GM19395 (cell line): ENCODE data around the gene EMSY.
"Not testable (repeated sequence)": the region's sequence is repeated elsewhere in the genome, so short reads cannot be mapped to it uniquely, and the experiment has no call there.

Experiments used
- ATAC-seq: cut with Tn5 transposase; IDR thresholded peaks from one replicate; pipeline ENCODE4 v1.9.1; 2021; ENCODE audit warnings: mild to moderate bottlenecking, moderate library complexity; ENCODE audit not compliant: unreplicated experiment

EMSY gene

GRCh38 chr11:76562541-76562940 lies 117.7 kb downstream of the EMSY start:
- no peak for ATAC-seq

GRCh38 chr11:76564364-76564763 lies 119.5 kb downstream of the EMSY start:
- no peak for ATAC-seq

GRCh38 chr11:76566811-76567210 lies 122.0 kb downstream of the EMSY start:
- no peak for ATAC-seq

- ATAC-seq, result no peak
These were observed 122.4 kb downstream of the EMSY start for GRCh38 chr11:76567261-76567660.

- no peak for ATAC-seq
These were observed 123.3 kb downstream of the EMSY start for GRCh38 chr11:76568139-76568538.

GRCh38 chr11:76568621-76569020 lies 123.8 kb downstream of the EMSY start:
- ATAC-seq, result no peak

GRCh38 chr11:76572181-76572875 lies 127.5 kb downstream of the EMSY start:
- ATAC-seq, result not testable (repeated sequence)

- no peak for ATAC-seq
These were observed 129.6 kb downstream of the EMSY start for GRCh38 chr11:76574406-76574805.

GRCh38 chr11:76574879-76575278 lies 130.1 kb downstream of the EMSY start:
- ATAC-seq, result no peak

- ATAC-seq, result no peak
These were observed 132.6 kb downstream of the EMSY start for GRCh38 chr11:76577226-76577920.

- ATAC-seq, result no peak
These were observed 133.3 kb downstream of the EMSY start for GRCh38 chr11:76577921-76578653.

GRCh38 chr11:76578654-76579055 lies 133.8 kb downstream of the EMSY start:
- ATAC-seq, result no peak

- ATAC-seq, result no peak
These were observed 134.4 kb downstream of the EMSY start for GRCh38 chr11:76579056-76579751.

- ATAC-seq, result no peak
These were observed 134.9 kb downstream of the EMSY start for GRCh38 chr11:76579752-76580151.

- ATAC-seq, result not testable (repeated sequence)
These were observed 137.7 kb downstream of the EMSY start for GRCh38 chr11:76582471-76582870.

GRCh38 chr11:76587820-76588454 lies 143.1 kb downstream of the EMSY start:
- no peak for ATAC-seq

- ATAC-seq, result no peak
These were observed 143.9 kb downstream of the EMSY start for GRCh38 chr11:76588455-76589325.

- no peak for ATAC-seq
These were observed 144.7 kb downstream of the EMSY start for GRCh38 chr11:76589477-76589876.

GRCh38 chr11:76589964-76590950 lies 145.4 kb downstream of the EMSY start:
- ATAC-seq, result no peak
